Measurements from ENCODE around the gene EGLN2.

GRCh38 chr19:40785526-40785925 is 13.5 kb upstream of the EGLN2 start:
- TF ChIP-seq, protein P1, sequence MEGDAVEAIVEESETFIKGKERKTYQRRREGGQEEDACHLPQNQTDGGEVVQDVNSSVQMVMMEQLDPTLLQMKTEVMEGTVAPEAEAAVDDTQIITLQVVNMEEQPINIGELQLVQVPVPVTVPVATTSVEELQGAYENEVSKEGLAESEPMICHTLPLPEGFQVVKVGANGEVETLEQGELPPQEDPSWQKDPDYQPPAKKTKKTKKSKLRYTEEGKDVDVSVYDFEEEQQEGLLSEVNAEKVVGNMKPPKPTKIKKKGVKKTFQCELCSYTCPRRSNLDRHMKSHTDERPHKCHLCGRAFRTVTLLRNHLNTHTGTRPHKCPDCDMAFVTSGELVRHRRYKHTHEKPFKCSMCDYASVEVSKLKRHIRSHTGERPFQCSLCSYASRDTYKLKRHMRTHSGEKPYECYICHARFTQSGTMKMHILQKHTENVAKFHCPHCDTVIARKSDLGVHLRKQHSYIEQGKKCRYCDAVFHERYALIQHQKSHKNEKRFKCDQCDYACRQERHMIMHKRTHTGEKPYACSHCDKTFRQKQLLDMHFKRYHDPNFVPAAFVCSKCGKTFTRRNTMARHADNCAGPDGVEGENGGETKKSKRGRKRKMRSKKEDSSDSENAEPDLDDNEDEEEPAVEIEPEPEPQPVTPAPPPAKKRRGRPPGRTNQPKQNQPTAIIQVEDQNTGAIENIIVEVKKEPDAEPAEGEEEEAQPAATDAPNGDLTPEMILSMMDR (IDR thresholded peaks at IDR 0.05) = no peak
- no peak for TF ChIP-seq POLR2A (IDR thresholded peaks at IDR 0.05)

Measured in body of pancreas (tissue), 4 donors.